ENCODE results near the gene STK35.

DNA sequence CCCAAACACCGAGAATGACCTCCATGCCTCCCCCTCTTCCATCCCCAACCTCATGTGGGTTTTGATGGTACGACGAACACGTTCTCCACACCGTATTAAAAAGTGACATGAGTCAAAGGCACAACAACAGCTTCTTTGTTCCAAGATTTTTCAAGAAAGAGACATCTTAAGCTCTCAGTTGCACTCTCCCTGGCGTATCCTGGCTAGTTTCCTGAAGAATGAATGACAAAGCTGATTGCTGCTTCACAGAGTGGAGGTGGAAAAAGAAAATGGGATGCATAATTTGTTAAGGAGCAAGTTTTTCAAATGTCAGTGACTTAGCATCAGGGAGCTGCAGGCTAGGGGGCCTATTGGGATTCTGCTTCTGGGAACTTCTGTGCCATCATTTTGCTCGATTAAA is 95.5 kb downstream of the STK35 start:
- TF ChIP-seq POLR2A (IDR thresholded peaks at IDR 0.05; ENCODE audit: low read length) (no peak), GATA1 (IDR thresholded peaks at IDR 0.05; ENCODE audit: low read depth, low read length) (no peak)

Data from erythroblast (primary cell).